ENCODE results near the gene TLE5.
A peak's percentile ranks its signal among the peaks of the same experiment; 100 is the strongest.

Gene TLE5

DNA sequence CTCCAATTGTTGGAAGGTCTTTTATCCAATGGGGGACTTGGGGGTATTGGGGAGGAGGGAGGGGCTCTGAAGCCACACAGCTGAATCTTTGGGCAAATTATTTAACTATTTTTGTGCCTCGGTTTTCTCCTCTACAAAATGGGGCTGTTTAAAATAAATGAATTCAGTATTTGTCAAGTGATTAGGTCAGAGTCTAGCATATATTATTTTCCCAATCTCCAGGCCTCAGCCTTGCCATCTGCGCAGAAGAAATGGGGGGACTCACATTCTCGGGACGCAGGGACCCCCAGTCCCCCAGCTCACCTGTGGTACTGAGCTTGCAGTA is 1.5 kb downstream of the TLE5 start:
- peak overlapping the region; percentile 77 for H3K4me3 Mint-ChIP-seq
- peaks cover 80% of the 10 kb centered on the region for H3K27me3 Mint-ChIP-seq (ENCODE audit: low read depth, poor library complexity)
- no peak overlapping the region for H3K27ac Mint-ChIP-seq
- no peaks in the 10 kb centered on the region for H3K9me3 Mint-ChIP-seq
- peaks cover 30% of the 10 kb centered on the region for H3K4me1 Mint-ChIP-seq
- no peak for DNase-seq
- TF ChIP-seq, protein P1, sequence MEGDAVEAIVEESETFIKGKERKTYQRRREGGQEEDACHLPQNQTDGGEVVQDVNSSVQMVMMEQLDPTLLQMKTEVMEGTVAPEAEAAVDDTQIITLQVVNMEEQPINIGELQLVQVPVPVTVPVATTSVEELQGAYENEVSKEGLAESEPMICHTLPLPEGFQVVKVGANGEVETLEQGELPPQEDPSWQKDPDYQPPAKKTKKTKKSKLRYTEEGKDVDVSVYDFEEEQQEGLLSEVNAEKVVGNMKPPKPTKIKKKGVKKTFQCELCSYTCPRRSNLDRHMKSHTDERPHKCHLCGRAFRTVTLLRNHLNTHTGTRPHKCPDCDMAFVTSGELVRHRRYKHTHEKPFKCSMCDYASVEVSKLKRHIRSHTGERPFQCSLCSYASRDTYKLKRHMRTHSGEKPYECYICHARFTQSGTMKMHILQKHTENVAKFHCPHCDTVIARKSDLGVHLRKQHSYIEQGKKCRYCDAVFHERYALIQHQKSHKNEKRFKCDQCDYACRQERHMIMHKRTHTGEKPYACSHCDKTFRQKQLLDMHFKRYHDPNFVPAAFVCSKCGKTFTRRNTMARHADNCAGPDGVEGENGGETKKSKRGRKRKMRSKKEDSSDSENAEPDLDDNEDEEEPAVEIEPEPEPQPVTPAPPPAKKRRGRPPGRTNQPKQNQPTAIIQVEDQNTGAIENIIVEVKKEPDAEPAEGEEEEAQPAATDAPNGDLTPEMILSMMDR (IDR thresholded peaks at IDR 0.05) = no peak
- peaks cover 21% of the 10 kb centered on the region for H3K36me3 Mint-ChIP-seq (ENCODE audit: low read depth)

DNA sequence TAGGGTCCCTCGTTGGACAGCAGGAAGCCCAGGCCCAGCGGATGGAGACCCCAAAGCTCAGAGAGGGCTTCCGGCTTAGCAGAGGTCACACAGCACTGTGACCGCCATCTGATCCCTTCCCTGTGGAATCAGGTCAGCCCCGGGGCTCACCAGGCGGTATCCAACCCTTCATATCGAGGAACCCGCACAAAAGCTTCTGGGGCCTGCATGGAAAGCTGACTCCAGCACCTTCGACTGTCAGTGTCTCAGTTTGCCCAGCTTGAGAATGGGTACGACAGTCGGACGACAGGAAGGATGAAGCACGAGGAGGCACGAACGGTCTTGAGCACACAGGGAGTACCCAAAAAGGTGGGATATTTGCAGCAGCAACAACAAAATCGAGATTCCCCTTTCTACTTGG is 2.6 kb downstream of the TLE5 start:
- H3K9me3 Mint-ChIP-seq = no peaks in the 10 kb centered on the region
- peaks cover 28% of the 10 kb centered on the region for H3K36me3 Mint-ChIP-seq (ENCODE audit: low read depth)
- TF ChIP-seq, protein P1 (IDR thresholded peaks at IDR 0.05) = no peak
- H3K27me3 Mint-ChIP-seq (ENCODE audit: low read depth, poor library complexity) = peaks cover 79% of the 10 kb centered on the region
- no peak overlapping the region for H3K4me3 Mint-ChIP-seq
- no peak overlapping the region for H3K27ac Mint-ChIP-seq
- no peak for DNase-seq
- peaks cover 36% of the 10 kb centered on the region for H3K4me1 Mint-ChIP-seq

DNA sequence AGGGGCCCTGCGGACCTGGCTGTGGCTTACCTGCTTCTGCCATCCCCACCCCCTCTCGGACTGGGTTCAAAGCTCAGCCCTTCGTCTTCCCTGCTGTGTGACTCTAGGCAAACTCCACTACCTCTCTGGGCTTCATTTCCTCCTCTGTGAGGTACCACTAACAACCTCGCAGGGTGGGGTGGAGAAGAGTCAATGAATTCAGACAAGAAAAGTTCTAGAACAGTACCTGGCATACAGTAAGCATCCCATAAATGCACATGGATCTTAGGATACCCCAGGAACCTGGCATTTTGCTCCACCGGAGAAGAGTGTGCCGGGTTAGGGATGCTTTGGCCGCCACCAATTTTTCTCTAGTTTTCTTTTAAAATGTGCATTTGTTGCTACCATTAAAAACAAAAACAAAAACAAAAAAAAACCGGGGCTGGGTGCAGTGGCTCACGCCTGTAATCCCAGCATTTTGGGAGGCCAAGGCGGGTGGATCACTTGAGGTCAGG is 3.4 kb downstream of the TLE5 start:
- Mint-ChIP-seq H3K36me3 (ENCODE audit: low read depth) (peaks cover 29% of the 10 kb centered on the region), H3K4me1 (peaks cover 40% of the 10 kb centered on the region)
- TF ChIP-seq, protein P1 (IDR thresholded peaks at IDR 0.05) = no peak

DNA sequence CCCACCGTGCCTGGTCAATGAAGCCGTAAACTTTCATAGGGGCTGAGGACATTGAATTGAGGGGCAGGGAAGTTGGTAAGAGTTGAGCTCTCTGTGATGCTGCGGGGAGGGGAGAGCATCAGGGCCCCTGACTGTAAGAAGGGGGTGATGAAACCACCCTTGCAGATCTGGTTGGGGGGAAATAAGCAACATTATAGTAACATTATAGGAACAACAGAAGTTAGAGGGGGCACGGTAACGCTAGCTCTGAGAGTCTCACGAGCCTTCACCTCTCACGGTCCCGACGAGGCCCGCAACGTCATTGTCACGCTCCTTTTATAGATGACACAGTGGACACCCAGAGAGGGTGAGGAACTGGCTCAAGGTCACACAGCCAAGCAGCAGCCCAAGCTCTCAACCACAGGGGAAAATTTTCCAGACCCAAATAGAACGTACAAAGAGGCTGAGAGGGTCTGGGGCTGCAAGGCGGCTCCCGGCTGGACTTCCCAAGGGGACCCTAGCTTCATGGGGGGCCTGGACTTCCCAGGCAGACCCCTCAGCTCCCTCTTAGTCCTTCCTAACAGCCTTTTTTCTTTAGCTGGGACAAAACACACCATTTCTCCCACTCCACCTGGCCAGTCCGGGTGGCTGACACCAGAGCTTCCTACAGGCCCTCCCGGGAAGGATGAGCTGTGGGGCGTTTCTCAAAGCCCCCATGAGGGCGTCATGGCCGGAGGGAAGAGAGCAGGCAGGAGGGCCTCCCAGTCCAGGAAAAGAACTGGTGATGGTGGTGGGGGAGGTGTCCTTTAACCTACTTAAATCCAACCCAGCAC is 4.1 kb downstream of the TLE5 start:
- Mint-ChIP-seq H3K36me3 (ENCODE audit: low read depth) (peaks cover 29% of the 10 kb centered on the region), H3K4me1 (peaks cover 45% of the 10 kb centered on the region), H3K4me3 (peak overlapping the region; percentile 63), H3K9me3 (no peaks in the 10 kb centered on the region), H3K27ac (no peak overlapping the region), H3K27me3 (ENCODE audit: low read depth, poor library complexity) (peaks cover 73% of the 10 kb centered on the region)
- no peak for DNase-seq
- TF ChIP-seq, protein P1 (IDR thresholded peaks at IDR 0.05) = no peak

More for the DNA sequence above, 3.4 kb downstream of the TLE5 start:
- Mint-ChIP-seq H3K9me3 (no peaks in the 10 kb centered on the region), H3K27ac (no peak overlapping the region), H3K27me3 (ENCODE audit: low read depth, poor library complexity) (peaks cover 80% of the 10 kb centered on the region), H3K4me3 (no peak overlapping the region)
- DNase-seq = no peak

DNA sequence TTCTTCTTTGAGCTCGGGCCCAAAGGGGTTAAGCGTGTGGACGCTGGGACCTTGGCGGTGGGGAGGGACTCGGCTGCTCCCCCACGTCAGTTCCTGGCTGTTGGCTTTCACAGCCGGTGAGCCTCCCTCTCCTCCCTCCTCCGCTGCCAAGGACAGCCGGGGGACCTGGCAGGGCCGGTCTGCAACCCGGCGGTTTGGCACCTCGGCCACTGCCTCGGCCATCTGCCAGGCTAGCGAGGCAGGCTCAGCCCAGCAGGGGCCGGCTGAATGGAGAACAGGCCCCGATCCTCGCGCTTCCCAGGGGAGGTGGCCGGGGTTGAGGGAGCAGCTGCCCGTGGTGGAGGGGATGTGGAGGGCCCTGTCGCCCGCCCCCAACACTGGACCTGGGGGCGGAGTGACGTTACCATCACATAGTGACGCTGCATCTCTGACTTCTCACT is 5.0 kb downstream of the TLE5 start:
- TF ChIP-seq, protein P1 (IDR thresholded peaks at IDR 0.05) = no peak
- Mint-ChIP-seq H3K27me3 (ENCODE audit: low read depth, poor library complexity) (peaks cover 77% of the 10 kb centered on the region), H3K27ac (no peak overlapping the region), H3K4me1 (peaks cover 45% of the 10 kb centered on the region), H3K9me3 (no peaks in the 10 kb centered on the region), H3K36me3 (ENCODE audit: low read depth) (peaks cover 29% of the 10 kb centered on the region), H3K4me3 (peak overlapping the region; percentile 63)
- peak; percentile 54 for DNase-seq

All from nephron progenitor cell (in vitro differentiated cells).